NT2/D1 (cell line): ENCODE measurements around the gene KRTAP21-2.

Experiments
- SUZ12 ChIP-seq: IDR thresholded peaks from 2 replicates; pipeline ENCODE4 v1.6.1; 2011; ENCODE audit not compliant: insufficient read length, insufficient read depth; ENCODE audit errors: extremely low read depth
- YY1 ChIP-seq: IDR thresholded peaks from 2 replicates; pipeline ENCODE4 v1.6.1; 2011; ENCODE audit not compliant: insufficient read length, insufficient read depth
- ZNF274 ChIP-seq: IDR thresholded peaks from 2 replicates; pipeline ENCODE4 v1.6.1; 2011; ENCODE audit warnings: mild to moderate bottlenecking, low read depth, low read length

GRCh38 chr21:30758306-30758705 is 11.2 kb upstream of the KRTAP21-2 start:
- no peak for TF ChIP-seq SUZ12
- TF ChIP-seq ZNF274: no peak
- TF ChIP-seq YY1: no peak
